Stimulated activated naive B cell treated with anti-CD40 and anti-IgM and Interleukin-4, amounts not matched to agents 10 μg/mL and 1 μg/mL and 100 μg/mL, for 72 hours (primary cell): ENCODE measurements around the gene CENPQ.
"Not testable (repeated sequence)": the region's sequence is repeated elsewhere in the genome, so short reads cannot be mapped to it uniquely, and the experiment has no call there.

Source experiments
- ATAC-seq, 2 donors: fragments of 150-1000 bp; cut with Tn5 transposase; replicated peaks; 2 replicates each; pipeline ENCODE4 v1.10.0; 2021; ENCODE audit warnings: moderate library complexity in 1 of 2
- DNase-seq: peaks from one replicate; pipeline ENCODE4 v3.0.0; 2021
- H3K27ac Mint-ChIP-seq: one replicate; pipeline ENCODE4 v1.8.0; 2022; ENCODE audit warnings: mild to moderate bottlenecking, mixed read lengths
- H3K27me3 Mint-ChIP-seq, 2 donors: one replicate each; pipeline ENCODE4 v1.8.0; 2022; ENCODE audit warnings: mixed read lengths in 2 of 2
- H3K36me3 Mint-ChIP-seq, 2 donors: one replicate each; pipeline ENCODE4 v1.8.0; 2022; ENCODE audit warnings: mixed read lengths in 2 of 2, mild to moderate bottlenecking in 1 of 2
- H3K4me1 Mint-ChIP-seq, 2 donors: one replicate each; pipeline ENCODE4 v1.8.0; 2022; ENCODE audit warnings: mixed read lengths in 2 of 2, mild to moderate bottlenecking in 1 of 2
- H3K4me3 Mint-ChIP-seq, 2 donors: one replicate each; pipeline ENCODE4 v1.8.0; 2022; ENCODE audit warnings: mild to moderate bottlenecking in 2 of 2, mixed read lengths in 2 of 2, moderate library complexity in 1 of 2
- H3K9me3 Mint-ChIP-seq, 2 donors: one replicate each; pipeline ENCODE4 v1.8.0; 2022; ENCODE audit warnings: mixed read lengths in 2 of 2, mild to moderate bottlenecking in 1 of 2

CENPQ gene

DNA sequence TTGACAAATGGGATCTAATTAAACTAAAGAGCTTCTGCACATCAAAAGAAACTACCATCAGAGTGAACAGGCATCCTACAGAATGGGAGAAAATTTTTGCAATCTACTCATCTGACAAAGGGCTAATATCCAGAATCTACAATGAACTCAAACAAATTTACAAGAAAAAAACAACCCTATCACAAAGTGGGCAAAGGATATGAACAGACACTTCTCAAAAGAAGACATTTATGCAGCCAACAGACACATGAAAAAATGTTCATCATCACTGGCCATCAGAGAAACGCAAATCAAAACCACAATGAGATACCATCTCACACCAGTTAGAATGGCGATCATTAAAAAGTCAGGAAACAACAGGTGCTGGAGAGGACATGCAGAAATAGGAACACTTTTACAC is 13.4 kb downstream of the CENPQ start:
- not testable (repeated sequence) for H3K4me3 Mint-ChIP-seq, H3K27ac Mint-ChIP-seq, ATAC-seq, H3K4me1 Mint-ChIP-seq, H3K9me3 Mint-ChIP-seq, DNase-seq, H3K27me3 Mint-ChIP-seq
- peaks cover 20 to 46% of the 10 kb centered on the region in 2 donors for H3K36me3 Mint-ChIP-seq

DNA sequence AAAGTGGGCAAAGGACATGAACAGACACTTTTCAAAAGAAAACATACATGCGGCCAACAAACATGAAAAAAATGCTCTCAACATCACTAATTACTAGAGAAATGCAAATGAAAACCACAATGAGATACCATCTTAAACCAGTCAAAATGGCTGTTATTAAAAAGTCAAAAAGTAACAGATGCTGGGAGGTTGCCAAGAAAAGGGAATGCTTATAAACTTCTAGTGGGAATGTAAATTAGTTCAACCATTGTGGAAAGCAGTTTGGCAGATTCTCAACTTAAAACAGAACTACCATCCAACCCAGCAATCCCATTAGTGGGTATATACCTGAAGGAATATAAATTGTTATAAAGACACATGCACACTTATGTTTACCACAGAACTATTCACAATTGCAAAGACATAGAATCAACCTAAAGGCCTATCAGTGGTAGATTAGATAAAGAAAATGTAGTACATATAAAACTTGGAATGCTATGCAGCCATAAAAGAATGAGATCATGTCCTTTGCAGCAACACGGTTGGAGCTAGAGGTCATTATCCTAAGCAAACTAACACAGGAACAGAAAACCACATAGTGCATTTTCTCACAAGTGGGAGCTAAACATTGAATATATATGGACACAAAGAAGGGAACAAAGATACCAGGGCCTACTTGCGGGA is 16.3 kb downstream of the CENPQ start:
- no peaks in the 10 kb centered on the region for H3K4me1 Mint-ChIP-seq
- ATAC-seq (no peak), DNase-seq (no peak)
- no peaks in the 10 kb centered on the region for H3K9me3 Mint-ChIP-seq
- peaks cover 18 to 37% of the 10 kb centered on the region in 2 donors for H3K36me3 Mint-ChIP-seq
- no peaks in the 10 kb centered on the region for H3K27me3 Mint-ChIP-seq
- H3K27ac Mint-ChIP-seq = no peak overlapping the region
- no peak overlapping the region for H3K4me3 Mint-ChIP-seq

DNA sequence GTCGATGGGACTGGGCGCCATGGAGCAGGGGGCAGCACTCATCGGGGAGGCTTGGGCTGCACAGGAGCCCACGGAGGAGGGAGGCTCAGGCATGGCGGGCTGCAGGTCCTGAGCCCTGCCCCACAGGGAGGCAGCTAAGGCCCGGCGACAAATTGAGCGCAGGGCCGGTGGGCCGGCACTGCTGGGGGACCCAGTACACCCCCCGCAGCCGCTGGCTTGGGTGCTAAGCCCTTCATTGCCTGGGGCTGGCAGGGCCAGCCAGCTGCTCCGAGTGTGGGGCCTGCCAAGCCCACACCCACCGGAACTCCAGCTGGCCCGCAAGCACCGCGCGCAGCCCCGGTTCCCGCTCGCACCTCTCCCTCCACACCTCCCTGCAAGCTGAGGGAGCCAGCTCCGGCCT is 18.7 kb downstream of the CENPQ start:
- H3K9me3 Mint-ChIP-seq, H3K4me3 Mint-ChIP-seq, H3K27ac Mint-ChIP-seq, H3K4me1 Mint-ChIP-seq, H3K27me3 Mint-ChIP-seq, ATAC-seq, DNase-seq: not testable (repeated sequence)
- peaks cover 16 to 34% of the 10 kb centered on the region in 2 donors for H3K36me3 Mint-ChIP-seq

DNA sequence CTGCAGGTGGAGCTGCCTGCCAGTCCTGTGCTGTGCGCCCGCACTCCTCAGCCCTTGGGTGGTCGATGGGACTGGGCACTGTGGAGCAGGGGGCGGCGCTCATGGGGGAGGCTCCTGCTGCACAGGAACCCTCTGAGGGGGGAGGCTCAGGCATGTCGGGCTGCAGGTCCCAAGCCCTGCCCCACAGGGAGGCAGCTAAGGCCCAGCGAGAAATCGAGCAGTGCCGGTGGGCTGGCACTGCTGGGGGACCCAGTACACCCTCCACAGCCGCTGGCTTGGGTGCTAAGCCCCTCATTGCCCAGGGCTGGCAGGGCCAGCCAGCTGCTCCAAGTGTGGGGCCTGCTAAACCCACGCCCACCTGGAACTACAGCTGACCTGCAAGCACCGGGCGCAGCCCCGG is 20.2 kb downstream of the CENPQ start:
- not testable (repeated sequence) for H3K9me3 Mint-ChIP-seq, H3K27me3 Mint-ChIP-seq, H3K27ac Mint-ChIP-seq, DNase-seq, H3K4me1 Mint-ChIP-seq, H3K4me3 Mint-ChIP-seq, ATAC-seq
- peaks cover 16 to 42% of the 10 kb centered on the region in 2 donors for H3K36me3 Mint-ChIP-seq

DNA sequence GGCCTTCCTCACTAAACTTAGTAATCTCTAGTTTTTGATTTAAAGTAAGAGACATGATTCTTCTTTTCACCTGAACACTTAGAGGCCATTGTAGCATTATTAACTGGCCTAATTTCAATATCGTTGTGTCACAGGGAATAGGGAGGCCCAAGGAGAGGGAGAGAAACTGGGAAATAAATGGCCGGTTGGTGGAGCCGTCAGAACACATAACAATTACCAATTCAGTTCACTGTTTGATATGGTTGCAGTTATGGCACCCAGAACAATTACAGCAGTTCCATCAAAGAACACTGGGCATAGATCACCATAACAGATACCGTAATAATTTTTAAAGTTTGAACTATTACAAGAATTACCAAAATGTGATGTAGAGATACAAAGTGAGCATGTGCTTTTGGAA is 27.5 kb downstream of the CENPQ start:
- no peaks in the 10 kb centered on the region for H3K9me3 Mint-ChIP-seq
- DNase-seq = no peak
- H3K27me3 Mint-ChIP-seq = no peaks in the 10 kb centered on the region
- no peak overlapping the region for H3K4me3 Mint-ChIP-seq
- peaks cover 14 to 42% of the 10 kb centered on the region in 2 donors for H3K36me3 Mint-ChIP-seq
- no peaks in the 10 kb centered on the region for H3K4me1 Mint-ChIP-seq
- ATAC-seq = no peak
- H3K27ac Mint-ChIP-seq = no peak overlapping the region

DNA sequence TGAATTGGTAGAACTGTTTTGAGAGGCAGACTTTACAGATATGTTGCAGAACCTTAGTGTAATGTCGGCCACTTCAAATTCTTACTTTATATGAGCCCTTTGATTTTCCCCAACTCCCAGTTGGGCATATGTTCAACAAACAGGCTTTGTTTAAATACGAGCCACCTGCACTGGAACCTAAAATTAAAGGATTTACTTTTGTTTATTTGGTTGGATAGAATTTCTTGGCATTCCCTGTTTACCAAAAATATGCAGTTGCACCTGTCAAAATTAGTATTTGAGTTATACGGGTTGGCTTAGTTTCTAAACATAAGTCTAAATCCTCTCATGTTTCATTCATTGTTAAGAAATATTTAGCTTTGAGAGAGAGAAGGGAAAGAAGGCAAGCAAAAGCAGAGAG is 34.1 kb downstream of the CENPQ start:
- no peaks in the 10 kb centered on the region for H3K27me3 Mint-ChIP-seq

DNA sequence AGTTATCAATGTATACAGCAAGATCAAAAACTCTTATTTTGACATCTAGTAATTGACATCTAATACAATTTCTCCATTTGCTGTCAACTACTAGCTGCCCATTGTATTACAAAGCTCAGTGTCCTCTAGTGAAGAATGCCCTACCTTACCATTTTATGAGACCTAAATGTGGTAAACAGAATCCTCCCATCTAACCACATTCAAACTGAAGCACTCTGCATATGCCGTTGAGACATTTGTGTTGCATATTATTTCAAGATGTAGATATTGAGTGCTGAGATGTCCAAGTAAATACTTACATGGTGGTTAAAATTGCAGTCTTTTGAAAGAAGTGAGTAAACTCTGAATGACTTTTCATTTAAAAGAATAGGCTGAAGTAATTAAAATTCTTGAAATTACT is 36.0 kb downstream of the CENPQ start:
- ATAC-seq = no peak
- H3K27ac Mint-ChIP-seq = no peak overlapping the region
- H3K27me3 Mint-ChIP-seq = peaks cover 0 to 6% of the 10 kb centered on the region in 2 donors
- no peaks in the 10 kb centered on the region for H3K4me1 Mint-ChIP-seq
- H3K36me3 Mint-ChIP-seq = peaks cover 0 to 8% of the 10 kb centered on the region in 2 donors
- H3K9me3 Mint-ChIP-seq = no peaks in the 10 kb centered on the region
- no peak for DNase-seq
- H3K4me3 Mint-ChIP-seq = no peak overlapping the region

More for the DNA sequence above, 34.1 kb downstream of the CENPQ start:
- Mint-ChIP-seq H3K4me3 (no peak overlapping the region), H3K27ac (no peak overlapping the region), H3K4me1 (no peaks in the 10 kb centered on the region), H3K36me3 (peaks cover 0 to 12% of the 10 kb centered on the region in 2 donors), H3K9me3 (no peaks in the 10 kb centered on the region)
- ATAC-seq = no peak
- no peak for DNase-seq

DNA sequence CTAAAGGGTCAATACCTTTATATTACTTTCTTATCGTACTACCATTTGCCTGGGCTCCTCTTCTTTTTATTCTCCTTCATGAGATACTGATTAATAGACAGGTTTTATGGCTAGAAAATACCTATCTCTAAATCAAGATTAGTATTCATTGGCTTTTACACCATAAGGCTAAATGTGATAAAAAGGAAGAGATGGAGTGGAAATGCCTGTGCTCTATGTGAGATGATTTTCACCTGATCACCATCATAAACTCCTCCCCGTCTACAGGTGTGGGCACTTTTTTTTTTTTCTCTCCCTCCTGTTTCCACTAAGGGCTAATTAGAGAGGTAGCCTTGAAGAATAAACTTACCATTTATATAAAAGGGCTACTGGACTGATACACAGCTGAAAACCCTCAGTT is 36.5 kb downstream of the CENPQ start, which contains the start of gene GLYATL3:
Gene GLYATL3, plus strand, starts transcription at position 301 of the 400 bp plus-strand sequence. CDS start 12,068 bp downstream, outside the sequence.
- no peak for DNase-seq
- Mint-ChIP-seq H3K27me3 (peaks cover 0 to 6% of the 10 kb centered on the region in 2 donors), H3K9me3 (no peaks in the 10 kb centered on the region), H3K4me3 (no peak within 1 kb of the TSS), H3K27ac (no peak within 1 kb of the TSS), H3K36me3 (peaks cover 0 to 3% of the 10 kb centered on the region in 2 donors), H3K4me1 (no peaks in the 10 kb centered on the region)
- no peak for ATAC-seq

DNA sequence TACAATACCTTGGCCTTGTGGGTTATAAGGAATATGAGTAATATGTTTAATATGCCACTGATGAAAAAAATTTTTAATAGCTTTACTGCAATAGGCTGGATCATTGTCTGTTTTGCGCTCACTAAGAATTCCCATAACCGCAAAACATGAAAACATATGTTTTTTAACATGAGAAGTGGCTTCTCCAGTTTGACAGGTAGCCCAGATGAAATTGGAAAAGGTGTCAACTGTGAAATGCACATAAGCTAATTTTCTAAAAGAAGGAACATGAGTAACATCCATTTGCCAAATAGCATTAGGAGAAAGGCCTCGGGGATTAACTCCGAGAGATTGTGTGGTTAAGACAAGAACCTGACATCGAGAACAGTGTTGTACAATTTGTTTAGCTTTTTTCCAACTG is 41.5 kb downstream of the CENPQ start:
- DNase-seq (no peak), ATAC-seq (no peak)
- peaks cover 13 to 17% of the 10 kb centered on the region in 2 donors for H3K27me3 Mint-ChIP-seq
- H3K36me3 Mint-ChIP-seq = no peaks in the 10 kb centered on the region
- no peak overlapping the region for H3K27ac Mint-ChIP-seq
- no peaks in the 10 kb centered on the region for H3K9me3 Mint-ChIP-seq
- H3K4me3 Mint-ChIP-seq = no peak overlapping the region
- H3K4me1 Mint-ChIP-seq = no peaks in the 10 kb centered on the region

DNA sequence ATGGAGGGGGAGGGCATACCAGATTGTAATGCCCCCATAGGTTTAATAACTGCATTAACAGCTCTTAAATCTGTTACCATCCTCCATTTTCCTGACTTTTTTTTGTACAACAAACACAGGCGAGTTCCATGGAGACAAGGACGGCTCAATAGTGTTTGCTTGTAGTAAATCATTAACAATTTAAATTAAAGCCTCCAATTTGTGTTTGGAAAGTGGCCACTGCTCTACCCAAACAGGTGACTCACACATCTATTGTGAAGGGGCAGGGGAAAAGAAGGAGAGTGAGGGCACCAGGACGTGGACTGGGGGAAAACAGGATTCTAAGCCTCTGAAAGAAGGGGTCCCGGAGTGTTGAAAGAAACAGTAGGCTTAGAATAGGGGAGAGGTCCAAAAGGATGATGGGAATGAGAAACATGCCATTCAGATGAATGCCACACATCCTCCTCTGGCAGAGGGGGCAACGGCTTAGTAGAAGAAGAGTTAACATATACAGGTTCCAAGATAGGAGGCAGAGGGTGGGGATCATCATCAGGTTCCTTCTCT is 43.5 kb downstream of the CENPQ start:
- Mint-ChIP-seq H3K4me1 (no peaks in the 10 kb centered on the region), H3K36me3 (no peaks in the 10 kb centered on the region), H3K27me3 (peaks cover 16 to 17% of the 10 kb centered on the region in 2 donors), H3K27ac (no peak overlapping the region), H3K4me3 (no peak overlapping the region), H3K9me3 (no peaks in the 10 kb centered on the region)
- ATAC-seq = no peak
- DNase-seq = no peak

DNA sequence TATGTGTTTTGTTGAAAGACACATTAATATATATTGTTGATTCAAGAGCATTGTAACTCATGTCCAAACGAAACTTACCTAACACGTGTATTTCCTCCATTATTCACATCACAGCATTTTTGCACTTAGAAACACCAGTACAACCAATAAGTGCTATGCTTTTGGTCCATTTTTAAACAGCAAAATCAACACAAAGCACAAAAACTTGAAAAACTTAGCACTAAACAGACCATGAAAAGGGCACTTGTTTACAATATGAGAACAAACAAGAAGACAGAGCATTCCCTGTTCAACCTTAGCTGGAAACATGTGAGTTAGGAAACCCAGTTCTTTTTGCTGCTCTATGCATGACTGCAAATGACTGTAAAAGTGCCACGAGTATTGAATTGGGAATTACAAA is 46.2 kb downstream of the CENPQ start:
- Mint-ChIP-seq H3K4me1 (no peaks in the 10 kb centered on the region), H3K9me3 (no peaks in the 10 kb centered on the region), H3K27ac (no peak overlapping the region), H3K27me3 (peaks cover 23 to 27% of the 10 kb centered on the region in 2 donors), H3K36me3 (no peaks in the 10 kb centered on the region), H3K4me3 (no peak overlapping the region)
- ATAC-seq (no peak), DNase-seq (no peak)

DNA sequence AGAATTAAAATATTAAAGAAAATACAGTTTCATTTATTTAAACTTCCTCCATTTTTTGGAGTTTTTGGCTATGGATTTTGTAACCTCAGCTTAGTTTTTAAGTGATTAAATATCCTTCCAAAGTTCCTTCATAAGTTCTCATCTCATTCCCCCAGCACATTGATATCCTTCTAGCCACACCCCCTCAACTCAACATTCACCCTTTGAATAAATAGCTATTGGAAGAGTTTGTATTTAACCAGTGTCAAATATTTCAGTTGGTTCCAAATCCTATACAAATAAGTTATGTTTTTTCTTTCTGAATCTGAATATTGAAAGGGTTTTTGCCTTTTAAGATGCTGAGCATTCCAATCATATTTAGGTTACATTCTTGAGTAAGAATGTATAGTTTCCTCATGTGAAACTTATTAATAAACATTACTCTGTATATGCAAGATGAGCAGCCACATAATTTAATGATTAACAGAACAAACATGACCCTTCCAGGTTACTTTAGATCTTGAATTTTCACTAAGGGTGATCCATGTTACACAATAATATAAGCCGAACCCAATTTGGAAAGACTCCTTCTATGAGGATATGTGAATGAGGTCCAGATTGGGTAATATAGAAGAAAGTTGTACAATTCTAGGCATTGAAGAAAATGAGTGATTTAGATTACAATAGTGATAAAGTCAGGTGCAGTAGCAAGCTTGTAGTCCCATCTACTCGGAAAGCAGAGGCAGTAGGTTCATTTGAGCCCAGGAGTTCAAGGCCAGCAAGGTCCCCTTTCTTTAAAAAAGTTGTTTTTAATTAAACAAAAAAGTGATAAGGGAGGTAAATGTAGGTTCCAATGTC is 50.2 kb downstream of the CENPQ start:
- ATAC-seq (no peak), DNase-seq (no peak)
- Mint-ChIP-seq H3K4me3 (no peak overlapping the region), H3K36me3 (no peaks in the 10 kb centered on the region), H3K4me1 (no peaks in the 10 kb centered on the region), H3K9me3 (no peaks in the 10 kb centered on the region), H3K27ac (no peak overlapping the region), H3K27me3 (peaks cover 10 to 25% of the 10 kb centered on the region in 2 donors)

DNA sequence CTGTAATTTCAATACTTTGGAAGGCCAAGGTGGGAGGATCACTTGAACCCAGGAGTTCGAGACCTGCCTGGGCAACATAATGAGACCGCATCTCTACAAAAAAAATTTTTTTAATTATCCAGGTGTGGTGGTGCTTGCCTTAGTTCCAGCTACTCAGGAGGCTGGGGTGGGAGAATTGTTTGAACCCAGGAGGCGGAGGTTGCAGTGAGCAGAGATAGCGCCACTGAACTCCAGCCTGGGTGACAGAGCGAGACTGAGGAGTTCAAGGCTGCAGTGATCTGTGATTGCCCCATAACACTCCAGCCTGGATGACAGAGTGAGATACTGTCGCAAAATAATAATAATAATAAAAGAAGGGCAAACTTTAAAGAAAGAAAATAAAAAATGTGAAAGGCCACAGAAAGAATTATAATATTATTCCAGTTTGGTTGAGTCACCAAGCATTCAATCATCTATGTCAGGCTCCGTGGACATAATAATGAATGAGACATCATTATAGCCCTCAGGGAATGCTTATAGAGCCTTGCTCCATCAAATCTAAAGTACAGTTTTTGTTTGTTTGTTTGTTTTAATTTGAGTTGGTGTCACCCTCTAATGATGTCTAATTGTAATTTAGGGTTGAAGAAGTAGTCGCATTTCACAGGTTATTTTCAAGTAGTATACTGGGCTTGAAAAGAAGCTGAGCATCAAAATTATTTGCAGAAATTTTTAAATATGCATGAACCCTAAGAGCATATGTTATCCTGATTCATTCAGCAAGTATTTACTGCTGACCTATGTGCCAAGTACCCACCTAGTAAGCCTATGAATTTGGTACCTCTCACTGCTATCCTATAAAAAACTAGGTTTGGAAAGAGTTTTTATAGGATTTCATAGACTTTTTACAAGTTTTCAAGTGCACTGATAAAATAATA is 51.7 kb downstream of the CENPQ start:
- no peak for ATAC-seq
- Mint-ChIP-seq H3K4me3 (no peak overlapping the region), H3K36me3 (no peaks in the 10 kb centered on the region), H3K9me3 (no peaks in the 10 kb centered on the region), H3K27me3 (peaks cover 11 to 25% of the 10 kb centered on the region in 2 donors), H3K4me1 (no peaks in the 10 kb centered on the region), H3K27ac (no peak overlapping the region)
- no peak for DNase-seq
